HepG2 (cell line): ENCODE results near the gene PTHLH. TPM values are rescaled to one million over a fixed set of nuclear protein-coding genes. Genes with fewer than 3 reads are reported as not detected.

Source experiments
- BRF2 ChIP-seq: sonication (generic); formaldehyde crosslinking; IDR thresholded peaks from 2 replicates; pipeline ENCODE4 v1.8.1; 2022; ENCODE audit warnings: mild to moderate bottlenecking, missing genetic modification reagents
- CBFB ChIP-seq: sonication (generic); formaldehyde crosslinking; IDR thresholded peaks from 2 replicates; pipeline ENCODE4 v1.4.0; 2020; ENCODE audit warnings: missing genetic modification reagents
- FOXP1 ChIP-seq, 2 experiments: fragments of 450-650 bp in 1 of 2; IDR thresholded peaks; 2 replicates each; pipeline ENCODE4 v1.6.1; 2017 to 2018; ENCODE audit warnings: antibody characterized with exemption in 1 of 2
- GPN1 ChIP-seq: sonication (generic); formaldehyde crosslinking; IDR thresholded peaks from 2 replicates; pipeline ENCODE4 v1.5.1; 2020; ENCODE audit warnings: missing genetic modification reagents, borderline replicate concordance
- HOXA7 ChIP-seq: sonication (generic); formaldehyde crosslinking; IDR thresholded peaks from 2 replicates; pipeline ENCODE4 v1.8.1; 2022; ENCODE audit warnings: mild to moderate bottlenecking, missing genetic modification reagents, moderate library complexity
- JUN ChIP-seq: sonication (generic); formaldehyde crosslinking; IDR thresholded peaks from 2 replicates; pipeline ENCODE4 v1.4.0; 2020; ENCODE audit warnings: mild to moderate bottlenecking, missing genetic modification reagents
- KAT7 ChIP-seq: IDR thresholded peaks from 2 replicates; pipeline ENCODE4 v1.6.1; 2018; ENCODE audit warnings: borderline replicate concordance, missing compliant biosample characterization
- KLF9 ChIP-seq: IDR thresholded peaks from 2 replicates; pipeline ENCODE4 v1.6.1; 2016; ENCODE audit warnings: low read depth
- KMT2A ChIP-seq: sonication (generic); formaldehyde crosslinking; IDR thresholded peaks from 2 replicates; pipeline ENCODE4 v1.4.0; 2020; ENCODE audit warnings: missing genetic modification reagents
- MXD4 ChIP-seq: IDR thresholded peaks from 2 replicates; pipeline ENCODE4 v1.6.1; 2016; ENCODE audit warnings: mild to moderate bottlenecking, missing biosample characterization, missing genetic modification reagents
- NBN ChIP-seq: fragments of 450-650 bp; conservative IDR thresholded peaks from 2 replicates; pipeline ENCODE4 v1.6.1; 2017
- NCOR1 ChIP-seq: fragments of 200-600 bp; sonication (generic); IDR thresholded peaks from 2 replicates; pipeline ENCODE4 v1.7.0; 2017; ENCODE audit warnings: antibody characterized with exemption, low read length, borderline replicate concordance
- PAF1 ChIP-seq: IDR thresholded peaks from 2 replicates; pipeline ENCODE4 v1.6.1; 2016; ENCODE audit warnings: missing genetic modification reagents, missing compliant biosample characterization
- POLR2G ChIP-seq: fragments of 200-400 bp; formaldehyde crosslinking; IDR thresholded peaks from 2 replicates; pipeline ENCODE4 v1.6.1; 2018; ENCODE audit warnings: mild to moderate bottlenecking, low read depth, low read length, moderate library complexity
- PRDM4 ChIP-seq: sonication (generic); formaldehyde crosslinking; IDR thresholded peaks from 2 replicates; pipeline ENCODE4 v1.9.0; 2021; ENCODE audit warnings: missing genetic modification reagents, borderline replicate concordance
- RAD51 ChIP-seq: fragments of 450-650 bp; IDR thresholded peaks from 2 replicates; pipeline ENCODE4 v1.6.1; 2016; ENCODE audit warnings: borderline replicate concordance
- SKIL ChIP-seq: sonication (generic); formaldehyde crosslinking; IDR thresholded peaks from 2 replicates; pipeline ENCODE4 v1.8.0; 2022; ENCODE audit warnings: missing genetic modification reagents, mild to moderate bottlenecking, moderate library complexity, borderline replicate concordance
- SMAD9 ChIP-seq: sonication (generic); formaldehyde crosslinking; IDR thresholded peaks from 2 replicates; pipeline ENCODE4 v1.5.1; 2020; ENCODE audit warnings: mild to moderate bottlenecking, missing genetic modification reagents
- SOX5 ChIP-seq: IDR thresholded peaks from 2 replicates; pipeline ENCODE4 v1.6.1; 2016; ENCODE audit warnings: borderline replicate concordance
- TCF7 ChIP-seq: sonication (generic); IDR thresholded peaks from 2 replicates; pipeline ENCODE4 v1.6.1; 2016; ENCODE audit warnings: antibody characterized with exemption, low read depth
- TIGD3 ChIP-seq: sonication (generic); formaldehyde crosslinking; IDR thresholded peaks from 2 replicates; pipeline ENCODE4 v1.5.1; 2020; ENCODE audit warnings: mild to moderate bottlenecking, missing genetic modification reagents, borderline replicate concordance
- TRIM22 ChIP-seq: fragments of 450-650 bp; IDR thresholded peaks from 2 replicates; pipeline ENCODE4 v1.6.1; 2017
- ZFP36 ChIP-seq: fragments of 150-350 bp; IDR thresholded peaks from 2 replicates; pipeline ENCODE4 v1.6.1; 2018; ENCODE audit warnings: borderline replicate concordance, low read length, low read depth; ENCODE audit not compliant: partially characterized antibody
- ZFP36L1 ChIP-seq: sonication (generic); formaldehyde crosslinking; IDR thresholded peaks from 2 replicates; pipeline ENCODE4 v1.8.0; 2022; ENCODE audit warnings: mild to moderate bottlenecking, missing genetic modification reagents, moderate library complexity
- ZNF761 ChIP-seq: sonication (generic); formaldehyde crosslinking; conservative IDR thresholded peaks from 2 replicates; pipeline ENCODE4 v1.4.0; 2020; ENCODE audit warnings: mild to moderate bottlenecking, missing genetic modification reagents
- polyA plus RNA-seq, 8 experiments: library from polyadenylated mRNA; depleted of rRNA in 3 of 8; stranded (reverse) in 7 of 8; unstranded in 1 of 8; fragments of >200 nt; fragmentation: Illumina TruSeq in 4 of 8; extraction: Trizol in 4 of 8; gene quantifications; 2 replicates each; pipeline versions ENCODE4 v1.2.1 to v1.2.3, GENCODE V29; 2011 to 2016; ENCODE audit warnings: low read depth in 4 of 8, missing spikeins in 1 of 8, mixed read lengths in 1 of 8; ENCODE audit not compliant: insufficient read depth in 1 of 8
- total RNA-seq, 5 experiments: library from RNA; depleted of rRNA; stranded (reverse); fragments of >200 nt; fragmentation: Illumina TruSeq; extraction: Trizol; gene quantifications; 2 replicates each; pipeline ENCODE4 v1.2.3, GENCODE V29; 2016; ENCODE audit warnings: low read depth in 1 of 5

PTHLH gene
- total and polyA plus RNA-seq, 2 of the 13 experiments (the other 11 are each of a cell fraction or from before 2014, with no cell fraction given) = 0.22 TPM; not detected in 1

GRCh38 chr12:28014196-28014595, 41.7 kb upstream of the PTHLH start (continued):
- TF ChIP-seq BRF2 = no peak
- TF ChIP-seq POLR2G = no peak
- no peak for TF ChIP-seq ZNF761 (CRISPR knock-in tag)
- TF ChIP-seq RAD51 = no peak
- TF ChIP-seq JUN (CRISPR knock-in tag) = no peak
- peak; percentile 42; the same call in 1 of the 2 replicates for TF ChIP-seq SOX5 (CRISPR knock-in tag)
- no peak for TF ChIP-seq TRIM22
- no peak for TF ChIP-seq ZFP36
- TF ChIP-seq FOXP1 (IDR thresholded peaks at IDR 0.05) = no peak
- TF ChIP-seq FOXP1 (CRISPR knock-in tag; IDR thresholded peaks at IDR 0.05) = peak; percentile 57
- TF ChIP-seq NCOR1 = no peak
- no peak for TF ChIP-seq MXD4 (CRISPR knock-in tag)
- peak; percentile 32; the same call in 1 of the 2 replicates for TF ChIP-seq TCF7
- TF ChIP-seq KMT2A = no peak
- TF ChIP-seq TIGD3 = no peak
- no peak for TF ChIP-seq ZFP36L1 (CRISPR knock-in tag)
- TF ChIP-seq PRDM4 (CRISPR knock-in tag) = no peak
- TF ChIP-seq PAF1 (CRISPR knock-in tag) = no peak
- TF ChIP-seq SMAD9 = no peak
- no peak for TF ChIP-seq SKIL (CRISPR knock-in tag)
- no peak for TF ChIP-seq KLF9 (CRISPR knock-in tag)
- no peak for TF ChIP-seq NBN
- TF ChIP-seq KAT7 = no peak
- TF ChIP-seq HOXA7 (CRISPR knock-in tag) = no peak
- no peak for TF ChIP-seq CBFB (CRISPR knock-in tag)
- TF ChIP-seq GPN1 (CRISPR knock-in tag) = no peak
